Muscle of back (tissue), 11 donors: ENCODE results near the gene MTHFR. TPM values are rescaled to one million over a fixed set of nuclear protein-coding genes. Genes with fewer than 3 reads are reported as not detected.

Experiments
- DNase-seq, 3 donors: peaks; one replicate each; pipeline versions ENCODE4 v3.0.0 to v3.0.0-alpha.2; 2013
- polyA plus RNA-seq, 10 donors: library from polyadenylated mRNA; unstranded; fragments of 120-200 nt; gene quantifications; one replicate each; pipeline ENCODE4 v1.2.1, GENCODE V29; 2013; ENCODE audit not compliant: insufficient read length in 10 of 10

MTHFR gene
- polyA plus RNA-seq, 10 donors: 22.4 to 45.2 (median 35.8) TPM

DNA sequence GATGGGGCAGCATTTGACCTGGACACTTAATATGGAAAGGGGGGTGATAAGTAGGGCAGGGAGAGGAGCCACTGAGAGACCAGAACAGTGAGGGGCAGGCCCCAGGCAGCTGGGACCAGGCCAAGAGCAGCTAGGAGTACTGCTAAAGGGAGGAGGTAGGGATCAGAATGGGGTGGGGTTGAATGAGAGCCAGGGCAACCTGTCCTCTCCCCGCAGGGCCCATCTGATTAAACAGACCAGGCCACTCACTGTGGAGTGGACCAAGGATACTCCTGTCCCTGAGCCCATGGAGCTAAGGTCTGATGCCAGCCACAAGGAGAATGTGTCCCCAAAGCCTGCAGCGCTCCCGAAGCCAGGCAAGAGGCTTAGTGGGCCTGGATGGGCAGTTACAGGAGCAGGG, 41.6 kb downstream of the MTHFR start:
- no peak for DNase-seq

DNA sequence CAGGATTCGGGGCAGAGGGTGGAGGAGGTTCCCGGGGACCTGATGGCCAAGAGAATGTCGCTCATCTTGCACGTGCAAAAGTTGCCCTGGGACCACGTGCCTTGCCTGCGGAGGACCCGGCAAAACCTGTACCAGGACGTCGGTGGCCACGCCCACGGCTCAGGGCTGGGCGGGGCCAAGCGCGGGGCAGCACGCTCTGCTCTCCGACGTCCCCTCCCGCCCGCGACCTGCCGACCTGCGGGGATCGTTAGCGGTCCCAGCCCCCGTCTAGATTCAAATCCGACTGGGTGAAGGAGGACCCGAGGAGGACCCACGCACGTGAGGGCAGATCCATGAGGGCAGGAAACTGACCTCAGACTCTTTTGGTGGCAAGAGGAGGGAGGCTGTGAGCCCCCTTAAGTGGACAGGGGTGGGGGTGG, 43.8 kb downstream of the MTHFR start, which contains the start of gene C1orf167:
C1orf167 (plus strand) TSS at position 206 of the 419 bp plus-strand sequence. CDS start 2,208 bp downstream, outside the sequence.
- no peak for DNase-seq

DNA sequence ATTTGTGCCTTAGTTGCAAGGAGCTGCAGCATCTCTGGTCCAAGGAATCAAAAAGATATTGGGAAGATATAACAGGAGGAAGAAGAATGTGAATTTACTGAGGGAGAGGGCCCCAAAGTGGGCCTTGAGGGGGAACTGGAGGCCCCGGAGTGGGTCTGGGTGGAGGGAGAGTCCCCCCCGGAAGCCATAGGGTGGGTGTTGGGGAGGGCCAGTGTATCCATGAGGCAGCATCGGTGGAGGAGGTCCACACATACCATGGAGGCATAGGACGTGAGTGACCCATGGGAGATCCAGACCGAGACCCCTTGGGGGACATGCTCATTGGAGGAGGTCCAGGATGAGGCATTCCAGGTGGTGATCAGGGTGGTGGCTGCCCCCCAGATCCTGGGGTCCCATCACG, 44.5 kb downstream of the MTHFR start:
- no peak for DNase-seq

DNA sequence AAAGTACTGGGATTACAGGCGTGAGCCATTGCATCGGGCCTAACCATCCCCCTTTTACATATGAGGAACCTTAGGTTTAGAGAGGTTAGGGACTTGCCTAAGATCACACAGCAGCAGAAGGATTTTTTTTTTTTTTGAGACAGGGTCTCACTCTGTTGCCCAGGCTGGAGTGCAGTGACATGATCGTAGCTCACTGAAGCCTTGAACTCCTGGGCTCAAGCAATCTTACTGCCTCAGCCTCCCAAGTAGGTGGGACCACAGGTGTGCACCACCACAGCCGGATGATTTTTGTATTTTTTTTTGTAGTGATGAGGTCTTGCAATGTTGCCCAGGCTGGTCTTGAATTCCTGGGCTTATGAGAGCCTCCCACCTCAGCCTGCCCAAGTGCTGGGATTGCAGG, 46.0 kb downstream of the MTHFR start:
- DNase-seq: no peak

DNA sequence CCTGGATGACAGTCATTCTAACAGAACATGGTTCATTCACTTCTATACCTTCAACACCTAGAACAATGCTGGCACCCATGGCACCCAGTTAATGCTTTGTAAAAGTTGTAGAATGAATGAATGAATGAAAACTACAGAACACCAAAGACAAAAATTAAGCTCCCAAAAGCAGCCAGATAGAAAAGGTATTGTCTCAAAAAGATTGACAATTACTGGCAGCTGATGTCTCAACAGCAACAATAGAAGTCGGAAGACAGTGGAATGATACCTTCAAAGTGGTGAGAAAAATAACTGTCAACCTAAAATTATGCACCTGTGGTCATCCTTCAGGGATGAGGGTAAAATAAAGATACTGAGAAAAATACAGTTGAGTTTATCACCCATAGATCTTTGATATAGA, 48.7 kb downstream of the MTHFR start:
- DNase-seq: no peak

DNA sequence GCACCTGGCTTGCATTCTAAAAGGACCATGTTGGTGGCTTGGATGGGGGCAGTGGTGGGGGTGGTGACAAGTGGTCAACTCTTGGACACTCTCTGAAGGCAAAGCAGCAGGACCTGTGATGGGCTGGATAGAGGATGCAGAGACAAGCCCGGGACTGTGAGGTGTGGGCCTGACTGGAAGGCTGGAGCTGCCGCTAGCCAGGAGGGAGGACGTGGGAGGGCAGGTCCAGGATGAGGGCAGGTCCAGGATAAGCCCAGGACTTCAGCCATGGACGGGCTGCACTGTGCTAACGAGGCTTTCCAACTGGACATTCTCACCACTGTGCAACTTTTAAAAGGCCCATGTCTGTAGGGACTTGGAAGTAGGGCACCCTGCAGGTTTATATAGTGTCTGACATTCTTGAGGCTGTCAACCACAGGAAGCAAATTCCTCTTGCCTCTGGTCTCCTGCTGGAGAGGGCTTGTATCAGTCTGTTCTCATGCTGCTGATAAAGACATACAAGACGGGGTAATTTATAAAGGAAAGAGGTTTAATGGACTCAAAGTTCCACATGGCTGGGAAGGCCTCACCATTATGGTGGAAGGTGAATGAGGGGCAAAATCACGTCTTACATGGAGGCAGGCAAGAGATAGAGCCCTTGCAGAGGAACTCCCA, 52.1 kb downstream of the MTHFR start:
- DNase-seq: no peak

DNA sequence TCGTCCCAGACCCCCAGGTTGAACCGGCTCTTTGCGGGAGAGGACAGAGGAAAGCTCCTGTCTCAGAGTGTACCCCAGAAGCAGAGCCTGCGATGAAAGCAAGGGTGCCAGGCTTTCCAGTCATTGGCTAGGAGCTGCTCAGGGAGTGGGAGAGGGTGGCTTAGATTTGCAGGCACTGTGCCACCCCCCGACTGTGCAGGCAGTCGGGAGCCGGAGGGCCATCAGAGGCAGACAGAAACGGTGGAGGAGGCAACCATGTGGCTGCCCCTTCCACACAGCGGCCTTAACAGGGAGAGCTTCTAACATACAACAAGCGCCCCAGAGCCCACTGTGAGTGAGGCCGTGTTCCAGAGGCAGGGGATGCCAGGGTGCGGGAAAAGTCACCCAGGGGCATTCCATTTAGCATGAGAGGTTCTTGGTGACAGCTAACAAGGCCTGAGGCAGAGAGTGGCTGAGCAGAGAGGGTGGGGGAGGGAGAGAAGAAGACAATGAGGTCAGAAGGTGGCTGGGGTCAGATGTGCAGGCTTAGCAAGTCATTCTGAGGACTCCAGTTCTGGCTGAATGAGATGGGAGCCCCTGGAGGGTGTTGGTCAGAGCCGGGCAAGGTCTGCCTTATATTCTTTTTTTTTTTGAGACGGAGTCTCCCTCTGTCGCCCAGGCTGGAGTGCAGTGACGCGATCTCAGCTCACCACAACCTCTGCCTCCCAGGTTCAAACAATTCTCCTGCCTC, 53.2 kb downstream of the MTHFR start:
- DNase-seq: no peak

DNA sequence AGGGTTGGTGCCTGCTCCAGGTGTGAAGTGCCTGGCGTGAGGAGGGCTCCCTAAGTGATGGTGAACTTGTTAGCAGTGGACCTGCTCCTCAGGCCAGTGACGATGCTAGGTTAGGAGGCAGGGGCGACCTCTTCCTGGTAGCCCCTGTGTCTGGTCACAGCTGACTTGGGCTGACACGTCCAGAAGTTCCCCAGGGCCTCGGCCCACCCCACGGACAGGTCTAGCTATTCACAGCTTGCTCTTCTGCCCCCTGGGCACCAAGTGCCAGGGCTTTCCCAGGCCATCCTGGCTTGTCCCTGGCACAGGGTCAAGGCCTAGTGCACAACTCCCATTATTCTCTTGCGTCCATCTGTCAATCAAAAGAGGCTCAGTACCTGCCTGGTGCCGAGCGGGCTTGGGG, 54.7 kb downstream of the MTHFR start:
- DNase-seq: no peak

DNA sequence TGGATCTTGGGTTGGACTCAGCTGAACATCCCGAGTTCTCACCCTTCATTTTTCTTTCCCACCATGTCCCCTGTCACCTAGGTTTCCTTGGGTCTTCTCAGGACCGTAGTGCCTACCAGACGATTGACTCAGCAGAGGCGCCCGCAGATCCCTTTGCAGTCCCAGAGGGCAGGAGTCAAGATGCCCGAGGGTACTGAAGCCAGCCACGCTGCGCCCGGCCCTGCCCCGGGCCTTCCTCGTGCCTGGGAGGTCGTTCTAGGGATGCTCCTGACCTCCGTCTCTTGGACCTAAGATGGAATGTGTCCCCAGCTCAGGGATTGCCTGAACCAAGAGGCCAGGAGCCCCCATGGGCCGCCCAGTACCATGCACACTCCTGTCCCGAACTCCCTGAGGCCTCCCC, 55.8 kb downstream of the MTHFR start:
- DNase-seq: no peak

DNA sequence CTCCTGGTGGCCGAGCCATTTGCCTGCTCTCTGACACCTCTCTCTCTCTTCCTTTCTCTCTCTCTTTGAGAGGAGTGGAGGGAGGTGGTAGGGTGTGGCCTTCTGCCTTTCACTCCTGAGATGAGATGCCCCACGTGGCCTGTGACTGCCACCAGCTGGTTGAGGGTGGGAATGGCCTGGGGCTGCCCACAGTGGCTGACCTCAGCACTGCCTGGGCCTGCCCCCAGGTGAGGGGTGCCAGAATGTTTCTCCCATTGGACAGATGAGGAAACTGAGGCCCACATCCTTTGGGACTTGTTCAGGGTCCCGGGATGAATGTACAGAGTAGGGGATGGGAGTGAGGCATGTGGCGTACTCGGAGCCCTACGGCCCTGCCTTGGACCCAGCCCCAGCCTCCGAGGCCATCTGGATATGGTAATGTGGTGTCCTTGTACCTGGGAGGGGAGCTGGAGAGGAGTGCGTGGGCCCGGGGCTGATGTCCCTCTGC, 56.5 kb downstream of the MTHFR start:
- no peak for DNase-seq

DNA sequence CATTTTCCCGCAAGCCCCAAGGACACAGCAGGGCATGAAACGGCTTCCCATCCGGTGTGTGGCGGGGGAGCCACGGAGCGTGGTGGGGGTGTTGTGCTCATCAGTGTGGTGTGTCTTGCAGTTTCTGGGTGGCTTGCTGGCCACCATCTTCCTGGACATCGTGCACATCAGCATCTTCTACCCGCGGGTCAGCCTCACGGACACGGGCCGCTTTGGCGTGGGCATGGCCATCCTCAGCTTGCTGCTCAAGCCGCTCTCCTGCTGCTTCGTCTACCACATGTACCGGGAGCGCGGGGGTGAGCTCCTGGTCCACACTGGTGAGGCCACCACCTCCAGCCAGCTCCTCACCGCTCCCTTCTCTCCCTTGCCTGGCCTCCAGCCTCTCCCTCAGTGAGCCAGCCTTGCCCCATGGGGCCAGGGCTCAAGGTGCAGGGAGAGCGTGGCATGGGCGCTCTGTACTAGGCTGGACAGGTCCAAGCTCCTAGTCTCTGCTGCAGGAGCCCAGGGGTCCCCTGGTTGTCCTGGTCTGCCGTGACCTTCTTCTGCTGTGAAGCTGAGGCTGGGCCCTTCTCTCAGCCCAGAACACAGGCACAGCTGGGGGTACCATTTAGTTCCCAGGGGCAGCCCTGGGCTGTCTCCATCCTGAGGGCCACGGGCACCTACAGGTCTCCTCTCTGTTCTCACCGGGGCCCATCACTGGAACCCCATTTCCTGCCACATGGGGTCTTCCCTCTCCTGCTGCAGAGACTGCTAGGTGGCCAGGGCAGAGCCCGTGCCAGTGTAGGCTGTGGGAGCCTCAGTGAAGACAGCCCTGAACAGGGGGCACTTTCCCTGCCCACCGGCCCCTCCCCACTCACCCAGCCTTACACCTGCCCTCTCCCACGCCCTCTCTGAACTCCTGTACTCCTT, 57.2 kb downstream of the MTHFR start:
- no peak for DNase-seq

DNA sequence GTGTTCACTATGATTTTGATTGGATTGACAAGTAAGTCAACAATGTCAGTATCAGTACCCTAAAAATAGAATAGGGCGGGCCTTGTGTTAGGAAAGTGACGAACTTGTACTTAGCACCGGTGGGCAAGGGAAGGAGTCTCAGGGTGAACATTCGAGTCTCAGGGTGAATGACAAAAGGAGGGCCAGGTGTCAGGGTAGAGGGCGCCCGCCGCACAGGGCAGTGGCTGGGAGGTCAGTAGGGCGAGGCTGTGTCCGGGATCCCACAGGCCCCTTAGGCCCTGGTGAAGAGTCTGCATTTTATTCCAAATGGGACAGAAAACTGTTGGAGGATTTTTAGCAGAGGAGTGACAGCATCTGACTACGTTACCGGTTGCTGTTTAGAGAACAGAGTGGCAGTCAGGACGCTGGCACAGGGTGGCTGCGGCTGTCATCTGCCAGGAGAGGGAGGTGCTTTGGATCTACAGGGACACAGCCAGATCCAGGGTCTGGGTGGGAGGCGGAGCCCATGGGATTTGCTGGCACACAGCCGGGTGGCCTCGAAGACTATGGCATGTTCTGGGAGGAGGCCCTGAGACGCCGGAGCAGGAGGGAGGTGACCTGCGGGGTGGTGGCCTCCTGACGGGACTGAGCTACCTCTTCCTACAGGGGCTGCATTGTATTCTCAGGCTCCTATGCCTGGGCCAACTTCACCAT, 58.8 kb downstream of the MTHFR start:
- DNase-seq: no peak

DNA sequence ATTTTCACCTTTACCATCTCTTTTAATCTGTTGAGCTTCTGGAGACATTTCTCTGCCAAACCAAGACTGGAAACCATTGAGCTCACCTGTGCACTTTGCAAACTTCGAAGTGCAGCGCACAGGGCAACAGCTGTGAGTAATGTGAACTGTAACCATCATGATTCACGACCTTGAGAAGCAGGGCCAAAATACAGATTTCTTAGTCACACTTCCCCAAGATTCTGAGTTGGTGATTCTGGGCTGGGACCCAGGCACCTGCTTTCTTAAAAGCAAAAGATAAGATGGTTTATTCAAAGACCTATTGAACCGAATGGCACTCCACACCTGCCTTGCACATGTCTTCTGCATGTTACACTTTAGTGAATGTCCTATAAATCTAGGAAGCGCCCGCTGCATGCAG, 59.7 kb downstream of the MTHFR start:
- no peak for DNase-seq

DNA sequence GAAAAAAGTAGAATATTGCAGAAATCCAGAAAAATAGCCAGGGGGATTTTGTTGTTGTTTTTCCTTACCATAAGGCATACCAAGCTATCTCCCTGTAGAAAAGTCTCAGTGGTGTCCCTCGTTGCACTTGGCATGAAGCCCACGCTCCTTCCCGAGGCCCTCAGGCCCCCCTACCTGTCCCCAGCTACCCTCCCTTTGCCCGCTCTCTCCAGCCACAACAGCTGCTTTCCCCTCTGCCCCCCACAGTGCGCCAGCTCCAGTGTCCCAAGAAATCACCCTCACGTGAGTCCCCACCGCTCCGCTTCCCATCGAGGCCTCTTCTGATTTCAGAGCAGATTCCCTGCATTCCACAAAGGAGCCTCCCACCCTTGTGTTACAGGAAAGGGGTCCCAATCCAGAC, 61.5 kb downstream of the MTHFR start:
- DNase-seq: no peak

DNA sequence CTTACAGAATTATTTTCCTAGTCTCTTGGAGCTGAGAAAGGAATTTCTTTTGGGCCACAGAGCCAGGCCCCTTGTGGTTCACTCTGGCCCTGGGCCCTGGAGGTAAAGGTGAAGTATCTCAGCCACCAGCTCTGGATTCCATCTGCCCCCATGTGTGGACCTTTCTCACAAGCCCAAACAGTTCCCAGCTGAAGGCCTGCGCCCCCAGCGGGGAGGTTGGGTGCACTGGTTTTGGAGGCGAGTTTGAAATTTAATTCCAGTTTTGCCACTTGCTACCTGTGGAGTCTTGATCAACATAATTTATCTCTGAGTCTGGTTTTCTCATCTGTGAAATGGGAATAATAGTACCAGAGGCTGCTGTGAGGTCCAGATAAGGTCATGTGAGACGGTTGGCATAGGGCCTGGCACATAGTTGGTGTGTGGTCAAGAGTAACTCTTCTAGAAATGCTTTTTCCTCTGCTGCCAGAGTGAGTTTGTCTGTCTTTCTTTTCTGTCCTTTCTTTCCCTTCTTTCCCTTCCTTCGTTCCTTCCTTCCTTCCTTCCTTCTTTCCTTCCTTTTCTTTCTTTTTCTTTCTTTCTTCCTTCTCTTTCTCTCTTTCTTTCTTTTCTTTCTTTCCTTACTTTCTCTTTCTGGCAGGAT, 63.7 kb downstream of the MTHFR start:
- DNase-seq: no peak

DNA sequence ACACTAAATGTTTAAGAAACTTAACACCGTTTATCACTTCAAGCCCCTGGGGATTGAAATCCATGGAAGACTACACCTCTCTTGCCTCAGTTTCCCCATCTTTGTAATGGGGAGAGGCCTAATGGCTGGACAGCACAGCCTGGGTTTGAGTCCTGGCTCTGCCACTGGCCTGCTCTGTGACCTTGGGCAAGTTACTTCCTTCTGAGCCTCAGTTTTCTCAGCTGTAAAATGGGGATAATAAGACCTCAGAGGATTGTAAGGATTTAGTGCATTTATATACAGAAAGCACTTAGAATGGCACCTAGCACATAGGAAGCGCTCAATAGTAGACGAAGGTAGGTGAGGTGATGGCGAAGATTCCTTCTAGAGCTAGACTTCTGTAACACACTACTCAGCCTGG, 64.3 kb downstream of the MTHFR start:
- no peak for DNase-seq

DNA sequence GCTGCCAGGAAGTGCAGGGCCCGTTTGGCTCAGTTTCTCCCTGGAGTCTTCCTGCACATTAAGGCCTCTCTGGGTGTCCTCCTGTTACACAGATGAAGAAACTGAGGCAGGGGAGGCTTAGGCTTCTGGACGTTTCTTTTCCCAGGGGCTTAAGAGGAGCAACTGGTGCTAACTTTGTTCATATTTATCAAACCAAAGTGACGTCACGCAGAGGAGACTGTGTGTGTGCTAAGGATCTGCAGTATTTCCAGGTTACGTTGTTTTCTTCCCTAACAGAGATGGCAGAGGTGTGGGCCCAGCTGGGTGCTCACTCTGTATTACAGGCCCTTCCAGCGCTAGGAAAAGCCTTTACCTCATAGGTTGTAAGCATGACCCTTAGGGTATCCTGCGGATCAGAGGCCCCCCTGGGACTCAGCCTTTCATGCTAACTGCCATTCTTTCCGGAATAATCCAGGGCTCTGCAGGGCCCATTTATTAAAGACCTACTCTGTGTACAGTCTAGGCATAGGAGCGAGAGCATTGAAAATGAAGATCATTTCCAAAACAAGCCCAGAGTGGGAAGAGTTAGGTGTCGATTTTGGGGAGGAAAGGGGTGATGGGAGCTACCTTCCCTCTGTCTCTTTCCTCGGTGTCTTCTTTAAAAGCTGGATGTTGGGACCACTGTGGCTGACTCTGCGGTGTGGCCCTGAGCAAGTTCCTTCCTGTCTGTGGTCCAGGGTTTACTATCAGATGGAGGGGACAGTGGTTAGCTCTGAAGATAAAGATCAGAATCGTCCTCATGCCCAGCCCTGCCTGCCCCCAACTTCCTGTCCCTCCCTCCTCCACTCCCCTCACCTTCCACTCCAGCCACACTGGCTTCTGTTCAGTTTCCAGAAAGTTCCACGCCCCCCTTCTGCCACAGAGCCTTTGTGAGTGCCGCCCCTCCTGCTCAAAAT, 65.2 kb downstream of the MTHFR start:
- no peak for DNase-seq

DNA sequence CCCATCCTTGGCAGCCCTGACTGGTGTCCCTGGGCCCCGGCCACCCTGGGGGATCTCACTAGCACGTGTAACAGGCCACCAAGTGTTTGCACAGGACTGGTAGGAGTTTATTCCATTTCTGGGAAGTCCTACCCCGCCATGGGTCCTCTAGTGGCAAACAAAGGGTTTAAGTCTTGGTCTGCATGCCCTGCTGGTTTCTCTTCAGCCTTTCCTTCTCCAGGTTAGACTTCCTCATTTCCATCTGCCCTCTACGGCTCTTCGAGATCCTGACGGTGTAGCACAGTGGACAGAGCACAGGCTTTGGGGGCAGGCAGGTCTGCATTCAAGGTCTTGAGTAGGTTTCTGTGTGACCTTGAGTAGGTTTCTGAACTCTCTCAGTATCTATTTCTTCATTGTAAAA, 67.0 kb downstream of the MTHFR start:
- DNase-seq: no peak

DNA sequence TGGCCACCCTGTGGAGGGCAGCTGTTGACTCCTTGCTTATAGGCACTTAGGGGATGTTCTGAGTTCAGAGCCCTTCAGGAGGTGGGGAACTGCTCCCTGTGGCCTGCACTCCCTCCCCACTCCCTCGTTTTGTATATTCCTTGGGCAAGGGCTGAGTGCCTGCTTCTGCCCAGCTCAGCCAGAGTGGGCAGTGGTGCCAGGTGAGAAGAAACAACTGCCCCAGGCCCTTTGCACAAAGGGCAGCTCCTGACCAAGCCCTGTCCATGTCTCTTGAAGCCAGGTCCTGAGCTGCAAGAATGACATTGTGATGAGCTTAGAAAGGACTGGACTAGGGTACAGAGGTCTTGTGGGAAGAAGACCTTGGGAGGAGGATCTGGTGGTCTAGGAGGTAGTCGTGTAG, 67.7 kb downstream of the MTHFR start:
- DNase-seq: no peak
